ENCODE data around the gene RAB11FIP4.

The RAB11FIP4 gene

DNA sequence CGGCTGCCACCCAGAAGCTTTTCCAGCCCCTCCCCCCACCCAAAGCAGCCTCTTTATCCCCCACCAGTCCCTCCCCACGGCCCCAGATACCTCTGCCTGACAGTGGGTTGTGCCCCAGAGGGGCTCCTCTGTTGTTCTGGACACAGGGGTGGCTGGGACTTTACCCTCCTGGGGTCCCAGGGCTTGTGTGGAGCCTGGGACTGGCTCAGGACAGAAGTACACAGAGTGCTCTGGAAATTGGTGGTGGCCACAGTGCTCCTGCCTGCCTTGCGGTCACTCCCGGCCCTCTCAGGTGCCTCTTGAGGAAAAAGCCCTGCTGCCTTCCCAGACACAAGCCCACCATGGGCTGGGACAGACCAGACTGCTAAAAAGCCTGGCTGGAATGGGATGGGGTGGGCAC is 68.2 kb downstream of the RAB11FIP4 start:
- no peak for DNase-seq (ENCODE audit: low spot score)

- no peak for DNase-seq (ENCODE audit: low spot score)
Measured at GRCh38 chr17:31460226-31460721, 68.8 kb downstream of the RAB11FIP4 start.

DNA sequence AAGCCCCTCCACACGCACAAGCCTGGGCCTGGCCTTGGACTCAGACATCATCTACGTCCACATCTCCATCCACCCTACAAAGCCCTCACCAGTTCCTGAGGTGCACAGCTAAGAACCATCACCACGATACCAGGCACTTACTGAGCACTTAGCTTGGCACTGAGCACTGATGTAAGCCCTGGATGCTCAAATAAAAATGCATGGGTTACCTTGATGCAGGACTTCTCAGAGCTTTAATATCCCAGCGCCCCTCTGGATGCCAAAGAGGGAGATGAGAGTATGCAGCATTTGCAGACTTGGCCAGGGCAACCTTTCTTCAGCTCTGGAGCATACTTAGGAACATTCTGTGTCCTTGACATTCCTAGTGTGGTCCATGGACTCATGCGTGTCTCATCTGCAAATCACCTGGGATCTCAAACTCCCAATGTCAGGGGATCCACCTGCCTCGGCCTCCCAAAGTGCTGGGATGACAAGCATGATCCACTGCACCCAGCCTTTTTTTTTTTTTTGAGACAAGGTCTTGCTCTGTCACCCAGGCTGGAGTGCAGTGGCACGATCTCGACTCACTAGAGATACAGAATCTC is 69.8 kb downstream of the RAB11FIP4 start:
- DNase-seq (ENCODE audit: low spot score) = no peak

GRCh38 chr17:31462261-31462660 is 70.8 kb downstream of the RAB11FIP4 start:
- no peak for DNase-seq (ENCODE audit: low spot score)

DNA sequence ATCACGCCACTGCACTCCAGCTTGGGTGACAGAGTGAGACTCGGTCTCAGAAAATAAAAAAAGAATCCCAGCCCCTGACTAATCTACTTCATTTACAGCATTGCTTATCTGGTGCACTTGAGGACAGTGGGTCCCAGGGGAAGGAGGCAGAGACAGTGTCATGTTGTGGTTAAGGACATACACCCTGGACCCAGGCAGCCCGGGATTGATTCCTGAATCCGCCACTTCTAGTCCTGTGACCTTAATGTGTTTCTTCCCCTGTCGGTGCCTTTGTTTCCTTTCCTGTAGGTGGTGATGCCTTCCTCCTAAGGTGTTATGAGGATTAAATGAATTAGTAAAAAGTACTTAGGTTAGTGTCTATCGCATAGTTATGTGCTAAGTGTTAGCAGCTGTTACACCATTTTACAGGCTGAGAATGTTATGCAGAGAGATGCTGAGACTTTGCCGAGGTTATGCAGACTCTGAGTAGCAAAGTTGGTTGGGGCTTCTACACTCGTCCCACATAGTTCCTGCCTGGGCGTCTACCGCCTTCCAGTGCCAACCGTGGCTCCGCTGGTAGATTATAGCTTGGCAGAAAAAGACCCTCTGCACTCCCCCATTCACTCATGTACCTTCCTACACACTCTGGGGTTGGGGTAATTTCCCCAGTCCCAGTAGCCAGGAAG is 74.8 kb downstream of the RAB11FIP4 start:
- no peak for DNase-seq (ENCODE audit: low spot score)

- DNase-seq (ENCODE audit: low spot score) = no peak
Measured at GRCh38 chr17:31467502-31468256, 76.2 kb downstream of the RAB11FIP4 start.

GRCh38 chr17:31469959-31470358 is 78.5 kb downstream of the RAB11FIP4 start:
- DNase-seq (ENCODE audit: low spot score) = no peak

DNA sequence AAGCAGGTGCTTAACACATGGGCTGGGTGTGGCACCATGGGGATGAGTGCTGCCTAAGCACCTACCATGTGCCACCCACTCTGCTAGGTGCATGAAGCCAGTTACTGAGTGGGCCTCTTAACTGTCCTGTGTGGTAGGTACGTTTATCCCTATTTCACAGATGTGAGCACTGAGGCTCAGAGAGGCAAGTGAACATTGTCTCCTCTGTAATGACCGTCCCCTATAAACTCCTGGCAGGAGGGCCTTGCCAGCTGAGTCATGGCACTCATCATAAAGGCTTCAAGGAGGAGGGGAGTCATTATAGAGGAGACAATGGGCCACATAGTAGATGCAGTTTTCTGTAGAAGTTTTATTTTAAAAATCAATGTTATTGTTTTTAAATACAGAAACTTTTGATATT is 79.1 kb downstream of the RAB11FIP4 start:
- DNase-seq (ENCODE audit: low spot score) = no peak

DNA sequence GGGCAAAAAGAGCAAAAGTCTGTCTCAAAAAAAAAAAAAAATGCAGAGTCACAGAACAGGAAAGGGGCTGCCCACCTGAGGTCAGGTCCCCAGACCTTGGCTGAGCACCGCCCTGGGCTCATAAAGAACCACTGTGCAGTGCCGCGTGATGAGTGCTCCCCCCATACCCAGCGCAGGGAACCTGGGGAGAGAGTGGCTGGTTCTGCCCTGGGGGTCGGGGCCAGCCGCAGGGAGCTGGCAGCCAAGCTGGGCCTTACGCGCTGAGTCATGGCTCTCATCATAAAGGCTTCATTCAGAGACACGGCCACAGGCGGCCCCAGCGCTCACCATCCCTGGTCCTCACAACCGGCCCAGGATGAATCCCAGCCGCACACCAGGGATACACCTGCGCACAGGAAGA is 80.7 kb downstream of the RAB11FIP4 start:
- DNase-seq (ENCODE audit: low spot score) = no peak

- no peak for DNase-seq (ENCODE audit: low spot score)
Measured at GRCh38 chr17:31475378-31476162, 84.1 kb downstream of the RAB11FIP4 start.

- no peak for DNase-seq (ENCODE audit: low spot score)
Measured at GRCh38 chr17:31476525-31477416, 85.3 kb downstream of the RAB11FIP4 start.

DNA sequence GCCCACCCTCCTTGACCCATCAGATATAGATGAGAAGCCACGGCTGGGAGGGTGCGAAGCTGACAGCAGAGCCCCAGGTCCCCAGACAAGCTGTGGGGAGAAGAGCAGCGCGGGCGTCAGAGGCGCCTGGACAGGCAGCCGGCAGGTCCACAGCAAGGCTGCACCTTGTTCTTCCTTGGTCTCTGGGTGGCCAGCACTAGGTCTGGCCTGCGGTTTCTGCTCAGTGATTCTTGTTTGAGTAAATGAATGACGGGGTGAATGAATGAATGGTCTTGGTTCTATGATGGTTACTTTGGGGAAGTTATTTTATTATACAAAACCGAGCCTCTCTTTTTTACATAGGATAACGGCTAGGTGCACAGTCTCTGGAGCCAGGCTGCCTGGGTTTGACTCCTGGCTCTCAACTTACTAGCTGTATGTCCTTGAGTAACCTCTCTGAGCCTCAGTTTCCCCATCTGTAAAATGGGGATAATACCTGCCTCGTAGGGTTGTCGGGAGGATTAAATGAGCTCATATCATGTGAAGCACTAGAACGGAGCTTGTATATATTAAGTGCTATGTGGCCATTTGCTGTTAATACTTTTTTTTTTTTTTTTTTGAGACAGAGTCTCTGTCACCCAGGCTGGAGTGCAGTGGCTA is 86.1 kb downstream of the RAB11FIP4 start:
- DNase-seq (ENCODE audit: low spot score) = no peak

GRCh38 chr17:31479062-31479408 is 87.6 kb downstream of the RAB11FIP4 start:
- DNase-seq (ENCODE audit: low spot score) = no peak

DNA sequence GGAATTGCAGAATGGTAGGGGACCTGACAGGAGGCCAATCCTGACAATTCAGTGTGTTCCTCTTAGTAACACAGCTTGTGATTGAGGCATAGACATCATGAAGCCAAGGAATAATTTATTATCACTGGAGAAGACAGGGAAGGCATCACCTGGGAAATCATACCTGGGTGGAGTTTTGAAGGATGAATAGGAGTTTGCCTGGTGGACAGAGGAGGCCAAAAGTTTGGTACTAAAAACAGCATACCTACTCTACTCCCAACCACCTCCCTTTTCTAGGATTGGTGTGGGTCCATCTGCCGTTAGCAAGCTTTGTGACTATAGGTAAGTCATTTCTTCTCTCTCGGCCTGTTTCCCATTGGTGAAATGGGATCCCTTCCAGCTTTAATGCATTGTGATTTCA is 88.0 kb downstream of the RAB11FIP4 start:
- DNase-seq (ENCODE audit: low spot score) = no peak

- no peak for DNase-seq (ENCODE audit: low spot score)
Measured at GRCh38 chr17:31480067-31480466, 88.6 kb downstream of the RAB11FIP4 start.

- no peak for DNase-seq (ENCODE audit: low spot score)
Measured at GRCh38 chr17:31480904-31481782, 89.7 kb downstream of the RAB11FIP4 start.

DNA sequence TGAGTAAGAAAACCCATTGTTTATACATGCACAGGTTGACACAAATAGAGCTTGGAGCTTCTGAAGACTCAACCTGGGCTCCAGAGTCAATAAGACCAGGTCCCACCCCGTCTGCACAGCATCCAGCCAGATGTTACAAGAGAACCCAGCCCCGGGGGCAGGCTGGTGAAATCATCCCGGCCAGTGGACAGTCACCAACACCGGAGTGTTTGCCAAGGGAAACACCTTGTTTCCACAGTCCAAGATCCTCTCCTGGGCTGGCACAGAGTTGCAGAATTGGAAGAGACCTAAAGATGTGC is 90.3 kb downstream of the RAB11FIP4 start:
- no peak for DNase-seq (ENCODE audit: low spot score)

- DNase-seq (ENCODE audit: low spot score) = no peak
Measured at GRCh38 chr17:31484821-31485220, 93.3 kb downstream of the RAB11FIP4 start.

GRCh38 chr17:31486351-31487062 is 95.0 kb downstream of the RAB11FIP4 start:
- DNase-seq (ENCODE audit: low spot score) = no peak
